Neural cell (in vitro differentiated cells): Measurements from ENCODE around the gene PLAC9.

Experiments
- EP300 ChIP-seq: fragments of 450-650 bp; conservative IDR thresholded peaks from 2 replicates; pipeline ENCODE4 v1.6.1; 2014; ENCODE audit warnings: antibody characterized with exemption, mild to moderate bottlenecking, moderate library complexity; ENCODE audit not compliant: poor library complexity, severe bottlenecking
- EZH2 ChIP-seq: fragments of 200-600, 300-800 bp; shearing (Covaris generic), sonication (generic); IDR thresholded peaks from 2 replicates; pipeline ENCODE4 v1.6.1; 2014; ENCODE audit warnings: antibody characterized with exemption, low read length, borderline replicate concordance, mild to moderate bottlenecking; ENCODE audit not compliant: insufficient read depth, poor library complexity, severe bottlenecking
- POLR2AphosphoS5 ChIP-seq: IDR thresholded peaks from 2 replicates; pipeline ENCODE4 v1.6.1; 2012
- RAD21 ChIP-seq: fragments of 450-650 bp; conservative IDR thresholded peaks from 2 replicates; pipeline ENCODE4 v1.6.1; 2014; ENCODE audit warnings: antibody characterized with exemption, mild to moderate bottlenecking, moderate library complexity
- SMC3 ChIP-seq: fragments of 450-650 bp; conservative IDR thresholded peaks from 2 replicates; pipeline ENCODE4 v1.6.1; 2014; ENCODE audit warnings: antibody characterized with exemption, mild to moderate bottlenecking, moderate library complexity; ENCODE audit not compliant: poor library complexity
- TAF1 ChIP-seq: IDR thresholded peaks from 2 replicates; pipeline ENCODE4 v1.6.1; 2012; ENCODE audit warnings: low read depth
- TF ChIP-seq, protein P1 (sequence below): fragments of 450-650 bp; IDR thresholded peaks from 2 replicates; pipeline ENCODE4 v1.5.1; 2014; ENCODE audit warnings: antibody characterized with exemption, mild to moderate bottlenecking, moderate library complexity; ENCODE audit not compliant: poor library complexity, severe bottlenecking
- TF ChIP-seq, protein P2 (sequence below): IDR thresholded peaks from 2 replicates; pipeline ENCODE4 v1.6.1; 2012; ENCODE audit warnings: borderline replicate concordance

DNA sequence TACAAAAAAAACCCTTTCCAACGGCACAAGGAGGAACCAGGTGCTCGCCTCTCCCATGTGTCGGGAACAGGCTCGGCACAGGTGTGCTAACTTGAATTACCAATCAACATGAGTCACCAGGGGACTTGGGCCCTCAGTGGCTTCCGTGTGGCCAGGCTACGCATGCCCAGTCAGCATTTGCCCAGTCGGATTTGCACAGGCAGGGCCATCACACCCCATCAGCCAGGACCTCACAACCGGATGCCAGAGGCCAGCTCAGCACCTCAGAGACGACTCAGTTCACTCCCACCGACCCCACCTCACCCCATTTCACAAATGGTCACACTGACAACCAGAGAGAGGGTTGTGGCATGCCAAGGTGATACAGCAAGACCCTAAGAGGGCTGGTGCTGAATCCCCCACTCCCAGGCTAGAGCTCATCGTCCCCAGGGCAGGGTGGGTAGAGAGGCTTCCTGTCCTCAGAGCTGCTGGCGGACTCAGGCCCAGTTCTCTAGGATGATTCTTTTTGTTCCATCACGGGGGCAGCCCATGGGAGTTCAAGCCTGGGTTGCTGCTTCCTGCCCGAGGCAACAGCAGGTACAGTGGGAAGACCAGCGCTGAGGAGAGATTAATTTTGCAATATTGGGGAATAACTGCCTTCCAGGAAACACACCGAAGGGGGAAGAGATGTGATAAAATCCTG lies 59.2 kb downstream of the PLAC9 start:
- TF ChIP-seq, protein P1, sequence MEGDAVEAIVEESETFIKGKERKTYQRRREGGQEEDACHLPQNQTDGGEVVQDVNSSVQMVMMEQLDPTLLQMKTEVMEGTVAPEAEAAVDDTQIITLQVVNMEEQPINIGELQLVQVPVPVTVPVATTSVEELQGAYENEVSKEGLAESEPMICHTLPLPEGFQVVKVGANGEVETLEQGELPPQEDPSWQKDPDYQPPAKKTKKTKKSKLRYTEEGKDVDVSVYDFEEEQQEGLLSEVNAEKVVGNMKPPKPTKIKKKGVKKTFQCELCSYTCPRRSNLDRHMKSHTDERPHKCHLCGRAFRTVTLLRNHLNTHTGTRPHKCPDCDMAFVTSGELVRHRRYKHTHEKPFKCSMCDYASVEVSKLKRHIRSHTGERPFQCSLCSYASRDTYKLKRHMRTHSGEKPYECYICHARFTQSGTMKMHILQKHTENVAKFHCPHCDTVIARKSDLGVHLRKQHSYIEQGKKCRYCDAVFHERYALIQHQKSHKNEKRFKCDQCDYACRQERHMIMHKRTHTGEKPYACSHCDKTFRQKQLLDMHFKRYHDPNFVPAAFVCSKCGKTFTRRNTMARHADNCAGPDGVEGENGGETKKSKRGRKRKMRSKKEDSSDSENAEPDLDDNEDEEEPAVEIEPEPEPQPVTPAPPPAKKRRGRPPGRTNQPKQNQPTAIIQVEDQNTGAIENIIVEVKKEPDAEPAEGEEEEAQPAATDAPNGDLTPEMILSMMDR, result no peak
- TF ChIP-seq POLR2AphosphoS5 (no peak), SMC3 (no peak), RAD21 (no peak), TAF1 (no peak), EP300 (no peak), EZH2 (no peak)
- TF ChIP-seq, protein P2, sequence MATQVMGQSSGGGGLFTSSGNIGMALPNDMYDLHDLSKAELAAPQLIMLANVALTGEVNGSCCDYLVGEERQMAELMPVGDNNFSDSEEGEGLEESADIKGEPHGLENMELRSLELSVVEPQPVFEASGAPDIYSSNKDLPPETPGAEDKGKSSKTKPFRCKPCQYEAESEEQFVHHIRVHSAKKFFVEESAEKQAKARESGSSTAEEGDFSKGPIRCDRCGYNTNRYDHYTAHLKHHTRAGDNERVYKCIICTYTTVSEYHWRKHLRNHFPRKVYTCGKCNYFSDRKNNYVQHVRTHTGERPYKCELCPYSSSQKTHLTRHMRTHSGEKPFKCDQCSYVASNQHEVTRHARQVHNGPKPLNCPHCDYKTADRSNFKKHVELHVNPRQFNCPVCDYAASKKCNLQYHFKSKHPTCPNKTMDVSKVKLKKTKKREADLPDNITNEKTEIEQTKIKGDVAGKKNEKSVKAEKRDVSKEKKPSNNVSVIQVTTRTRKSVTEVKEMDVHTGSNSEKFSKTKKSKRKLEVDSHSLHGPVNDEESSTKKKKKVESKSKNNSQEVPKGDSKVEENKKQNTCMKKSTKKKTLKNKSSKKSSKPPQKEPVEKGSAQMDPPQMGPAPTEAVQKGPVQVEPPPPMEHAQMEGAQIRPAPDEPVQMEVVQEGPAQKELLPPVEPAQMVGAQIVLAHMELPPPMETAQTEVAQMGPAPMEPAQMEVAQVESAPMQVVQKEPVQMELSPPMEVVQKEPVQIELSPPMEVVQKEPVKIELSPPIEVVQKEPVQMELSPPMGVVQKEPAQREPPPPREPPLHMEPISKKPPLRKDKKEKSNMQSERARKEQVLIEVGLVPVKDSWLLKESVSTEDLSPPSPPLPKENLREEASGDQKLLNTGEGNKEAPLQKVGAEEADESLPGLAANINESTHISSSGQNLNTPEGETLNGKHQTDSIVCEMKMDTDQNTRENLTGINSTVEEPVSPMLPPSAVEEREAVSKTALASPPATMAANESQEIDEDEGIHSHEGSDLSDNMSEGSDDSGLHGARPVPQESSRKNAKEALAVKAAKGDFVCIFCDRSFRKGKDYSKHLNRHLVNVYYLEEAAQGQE, result no peak
